ENCODE measurements around the gene UBLCP1.

- no peak for TF ChIP-seq CEBPB (IDR thresholded peaks at IDR 0.05; ENCODE audit: low read depth, low read length)
- TF ChIP-seq EP300 (IDR thresholded peaks at IDR 0.05; ENCODE audit: borderline replicate concordance in 1 of 2, low read depth in 2 of 2, low read length in 2 of 2): no peak
- no peak for TF ChIP-seq CTCF (IDR thresholded peaks at IDR 0.05; ENCODE audit: control extremely low read depth in 1 of 3, insufficient read depth in 1 of 3, low read depth in 1 of 3, low read length in 3 of 3)
- peak; percentile 45; the same call in 1 of the 2 replicates for TF ChIP-seq TAF1 (IDR thresholded peaks at IDR 0.05; ENCODE audit: low read depth, low read length)
Observed at GRCh38 chr5:159310511-159310910, 47.4 kb downstream of the UBLCP1 start.

Measured in H1 (cell line).